Mesodermal cell (in vitro differentiated cells): ENCODE data around the gene CDC25C.
A peak's percentile ranks its signal among the peaks of the same experiment; 100 is the strongest.

Experiments
- H3K27ac ChIP-seq: 2 replicates; pipeline ENCODE4 v1.7.0; 2013; ENCODE audit warnings: mild to moderate bottlenecking, low read depth, low read length, moderate library complexity; ENCODE audit not compliant: severe bottlenecking
- H3K36me3 ChIP-seq: 2 replicates; pipeline ENCODE4 v1.7.1; 2013; ENCODE audit warnings: mild to moderate bottlenecking, low read length, moderate library complexity; ENCODE audit not compliant: control insufficient read depth, insufficient read depth
- H3K4me1 ChIP-seq: one replicate; pipeline ENCODE4 v1.7.1; 2013; ENCODE audit warnings: mild to moderate bottlenecking, low read length; ENCODE audit not compliant: insufficient read depth, control insufficient read depth, poor library complexity, severe bottlenecking
- H3K4me3 ChIP-seq: 2 replicates; pipeline ENCODE4 v1.7.0; 2013; ENCODE audit warnings: low read length, control low read depth, mild to moderate bottlenecking; ENCODE audit not compliant: insufficient read depth, poor library complexity, severe bottlenecking; ENCODE audit errors: extremely low read depth
- H3K9me3 ChIP-seq: 2 replicates; pipeline ENCODE4 v1.7.1; 2013; ENCODE audit warnings: mild to moderate bottlenecking, low read length, moderate library complexity; ENCODE audit not compliant: control insufficient read depth
- WGBS, 2 experiments: methylation state at CpG; one replicate each; pipeline ENCODE4 v1.1.5; 2013; ENCODE audit warnings: missing lambda C conversion rate in 2 of 2; ENCODE audit not compliant: insufficient coverage in 2 of 2; 5-methylcytosine and 5-hydroxymethylcytosine counted together

The CDC25C gene

DNA sequence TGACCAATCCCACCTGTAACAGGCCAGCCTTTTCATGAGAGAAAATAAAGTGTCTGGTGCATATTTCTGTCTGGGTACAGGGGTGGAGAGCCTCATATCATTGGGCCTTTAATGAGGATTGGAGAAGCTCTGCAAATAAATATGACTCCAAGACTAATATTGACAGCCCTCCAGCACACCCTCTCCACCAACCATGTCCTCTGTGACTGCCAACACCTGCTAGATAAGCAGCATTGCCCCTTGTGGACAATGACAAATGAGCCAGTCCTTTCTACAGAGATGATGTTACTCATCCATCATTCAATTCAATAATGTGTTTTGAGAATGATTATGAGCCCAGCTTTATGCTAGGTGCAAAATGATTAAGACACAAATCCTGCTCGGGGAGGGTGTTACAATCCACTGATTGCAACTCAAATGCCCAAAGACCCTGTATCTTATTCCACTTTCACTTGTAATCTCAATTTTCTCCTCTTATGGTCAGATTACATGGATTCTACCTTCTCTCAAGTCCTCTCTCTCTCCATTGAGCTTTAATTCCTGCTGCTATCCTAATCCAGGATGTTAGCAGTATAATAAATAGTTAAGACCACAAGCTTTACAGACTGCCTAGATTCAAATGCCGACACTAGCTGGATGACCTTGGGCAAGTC is 55.1 kb downstream of the CDC25C start:
- no peak overlapping the region for H3K27ac ChIP-seq
- H3K4me1 ChIP-seq, result no peaks in the 10 kb centered on the region
- no peaks in the 10 kb centered on the region for H3K36me3 ChIP-seq
- H3K4me3 ChIP-seq, result no peak overlapping the region
- WGBS, 2 experiments, result 100% methylated on average over 1 of the region's 2 CpGs
- H3K9me3 ChIP-seq, result no peaks in the 10 kb centered on the region

DNA sequence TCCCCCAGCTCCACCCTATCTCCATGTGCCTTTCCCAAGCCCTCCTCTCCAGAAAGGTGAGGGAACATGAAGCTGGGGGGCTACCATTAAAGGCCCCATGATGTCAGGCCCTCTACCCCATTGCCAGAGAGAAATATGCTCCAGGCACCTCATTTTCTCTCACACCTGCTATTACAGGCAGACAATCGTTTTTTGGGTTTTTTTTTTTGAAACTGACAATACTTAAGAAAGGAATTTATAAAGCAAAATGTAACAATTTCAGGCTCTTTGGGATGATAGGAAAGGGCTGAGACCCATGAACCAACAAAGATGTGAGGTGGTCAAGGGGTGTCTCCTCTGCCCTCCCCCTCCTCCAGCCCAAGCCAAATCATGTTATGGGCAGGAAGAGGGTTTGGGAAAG is 55.7 kb downstream of the CDC25C start:
- Histone ChIP-seq H3K36me3 (no peaks in the 10 kb centered on the region), H3K4me1 (no peaks in the 10 kb centered on the region), H3K9me3 (no peaks in the 10 kb centered on the region), H3K4me3 (no peak overlapping the region), H3K27ac (no peak overlapping the region)
- no CpG with 5 or more reads among the region's 1 CpG for WGBS, 2 experiments

GRCh38 chr5:138275379-138275782 is 56.2 kb downstream of the CDC25C start:
- Histone ChIP-seq H3K4me1 (no peaks in the 10 kb centered on the region), H3K36me3 (no peaks in the 10 kb centered on the region), H3K9me3 (no peaks in the 10 kb centered on the region), H3K27ac (no peak overlapping the region), H3K4me3 (no peak overlapping the region)
- 29 to 83% methylated on average over 1 to 2 of the region's 3 CpGs for WGBS, 2 experiments

GRCh38 chr5:138274189-138274853 is 57.3 kb downstream of the CDC25C start, which contains the start of gene GFRA3:
TSS of gene GFRA3 (minus strand) at chr5:138274621. CDS start at chr5:138274424, 197 bp downstream.
- Histone ChIP-seq H3K36me3 (no peaks in the 10 kb centered on the region), H3K4me3 (peak within 1 kb of the TSS; percentile 32), H3K9me3 (no peaks in the 10 kb centered on the region), H3K27ac (no peak within 1 kb of the TSS), H3K4me1 (no peaks in the 10 kb centered on the region)
- WGBS, 2 experiments, result 1 to 2% methylated on average over 22 to 43 of the region's 62 CpGs

- no peaks in the 10 kb centered on the region for H3K36me3 ChIP-seq
- 50 to 64% methylated on average over 4 to 6 of the region's 6 CpGs for WGBS, 2 experiments
- no peaks in the 10 kb centered on the region for H3K4me1 ChIP-seq
- H3K27ac ChIP-seq, result no peak overlapping the region
- no peaks in the 10 kb centered on the region for H3K9me3 ChIP-seq
- H3K4me3 ChIP-seq, result peak overlapping the region; percentile 32
Measured at GRCh38 chr5:138273834-138274188, 57.8 kb downstream of the CDC25C start.

GRCh38 chr5:138272681-138273080 is 58.9 kb downstream of the CDC25C start:
- WGBS, 2 experiments, result 80 to 93% methylated on average over 3 of the region's 4 CpGs
- H3K27ac ChIP-seq, result no peak overlapping the region
- H3K36me3 ChIP-seq, result no peaks in the 10 kb centered on the region
- H3K4me3 ChIP-seq, result no peak overlapping the region
- no peaks in the 10 kb centered on the region for H3K9me3 ChIP-seq
- no peaks in the 10 kb centered on the region for H3K4me1 ChIP-seq

GRCh38 chr5:138271281-138271680 is 60.3 kb downstream of the CDC25C start:
- Histone ChIP-seq H3K27ac (no peak overlapping the region), H3K36me3 (no peaks in the 10 kb centered on the region), H3K9me3 (no peaks in the 10 kb centered on the region), H3K4me3 (no peak overlapping the region), H3K4me1 (no peaks in the 10 kb centered on the region)
- 91 to 100% methylated on average over 2 to 4 of the region's 5 CpGs for WGBS, 2 experiments

GRCh38 chr5:138264183-138264582 is 67.4 kb downstream of the CDC25C start:
- no peak overlapping the region for H3K4me3 ChIP-seq
- no peaks in the 10 kb centered on the region for H3K9me3 ChIP-seq
- WGBS, 2 experiments, result 91 to 92% methylated on average over 6 to 8 of the region's 8 CpGs
- no peak overlapping the region for H3K27ac ChIP-seq
- no peaks in the 10 kb centered on the region for H3K36me3 ChIP-seq
- H3K4me1 ChIP-seq, result no peaks in the 10 kb centered on the region

- no peak overlapping the region for H3K27ac ChIP-seq
- no peaks in the 10 kb centered on the region for H3K36me3 ChIP-seq
- H3K9me3 ChIP-seq, result no peaks in the 10 kb centered on the region
- no peak overlapping the region for H3K4me3 ChIP-seq
- H3K4me1 ChIP-seq, result no peaks in the 10 kb centered on the region
- WGBS, 2 experiments, result 96 to 97% methylated on average over 2 to 3 of the region's 3 CpGs
Measured at GRCh38 chr5:138263581-138263980, 68.0 kb downstream of the CDC25C start.

DNA sequence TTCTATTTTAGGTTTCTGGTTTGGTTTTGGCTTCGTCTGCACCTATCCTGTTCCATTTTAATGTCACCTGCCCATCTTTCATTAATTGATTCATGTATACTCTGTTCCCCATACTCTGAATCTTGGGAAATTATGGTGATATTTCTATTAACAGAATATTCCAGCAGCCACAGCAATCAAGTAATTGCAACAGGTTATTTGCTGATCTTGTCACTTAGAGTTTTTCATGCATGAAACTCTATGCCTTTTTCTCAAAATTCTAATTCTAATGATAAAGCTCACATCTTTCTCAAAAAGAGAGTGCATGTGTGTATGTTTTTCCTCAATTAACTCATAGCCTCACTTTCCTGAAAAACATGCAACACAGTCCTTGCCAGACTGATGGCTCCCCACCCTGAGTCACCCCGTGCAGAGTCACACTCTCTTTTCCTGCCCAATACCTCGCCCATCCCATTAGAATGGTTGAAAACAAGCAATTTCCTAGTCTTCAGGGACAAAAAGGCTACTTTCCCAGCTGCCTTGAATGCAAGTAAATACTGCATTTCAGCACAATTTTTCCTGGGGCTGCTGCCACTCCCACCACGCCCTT is 72.8 kb downstream of the CDC25C start:
- no peaks in the 10 kb centered on the region for H3K9me3 ChIP-seq

GRCh38 chr5:138257583-138257982 is 74.0 kb downstream of the CDC25C start:
- Histone ChIP-seq H3K4me1 (no peaks in the 10 kb centered on the region), H3K27ac (no peak overlapping the region), H3K4me3 (no peak overlapping the region), H3K36me3 (no peaks in the 10 kb centered on the region), H3K9me3 (no peaks in the 10 kb centered on the region)
- 97% methylated on average over 19 to 26 of the region's 29 CpGs for WGBS, 2 experiments

More for the DNA sequence above, 72.8 kb downstream of the CDC25C start:
- 80 to 87% methylated on average over 3 of the region's 4 CpGs for WGBS, 2 experiments
- no peaks in the 10 kb centered on the region for H3K36me3 ChIP-seq
- H3K4me1 ChIP-seq, result no peaks in the 10 kb centered on the region
- H3K27ac ChIP-seq, result no peak overlapping the region
- H3K4me3 ChIP-seq, result no peak overlapping the region
